WI38 (cell line): ENCODE results near the gene GMPR2.
"Not testable (repeated sequence)": the region's sequence is repeated elsewhere in the genome, so short reads cannot be mapped to it uniquely, and the experiment has no call there.

ENCODE experiments used
- H3K4me3 ChIP-seq: 2 replicates; pipeline ENCODE4 v1.5.1; 2011; ENCODE audit warnings: low read depth, mild to moderate bottlenecking, control low read depth, low read length
- TF ChIP-seq, protein P1 (sequence below): IDR thresholded peaks from 2 replicates; pipeline ENCODE4 v1.5.1; 2012; ENCODE audit warnings: low read depth, mild to moderate bottlenecking, control low read depth, low read length

Gene GMPR2

DNA sequence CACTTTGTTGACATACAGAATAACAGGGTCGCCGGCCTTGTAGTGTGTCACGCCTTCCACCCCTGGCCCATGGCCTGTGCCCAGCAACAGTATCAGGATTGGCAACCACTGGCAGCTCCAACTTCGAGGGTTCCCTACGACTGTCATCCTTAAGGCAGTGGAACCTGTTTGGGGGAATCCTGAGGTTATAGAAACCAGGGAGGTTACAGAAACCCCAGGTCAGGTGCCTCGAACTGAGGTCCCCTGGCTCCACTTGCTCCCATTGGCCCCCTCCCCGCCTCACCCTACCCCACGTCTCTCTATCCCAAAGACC is 37.9 kb upstream of the GMPR2 start:
- TF ChIP-seq, protein P1, sequence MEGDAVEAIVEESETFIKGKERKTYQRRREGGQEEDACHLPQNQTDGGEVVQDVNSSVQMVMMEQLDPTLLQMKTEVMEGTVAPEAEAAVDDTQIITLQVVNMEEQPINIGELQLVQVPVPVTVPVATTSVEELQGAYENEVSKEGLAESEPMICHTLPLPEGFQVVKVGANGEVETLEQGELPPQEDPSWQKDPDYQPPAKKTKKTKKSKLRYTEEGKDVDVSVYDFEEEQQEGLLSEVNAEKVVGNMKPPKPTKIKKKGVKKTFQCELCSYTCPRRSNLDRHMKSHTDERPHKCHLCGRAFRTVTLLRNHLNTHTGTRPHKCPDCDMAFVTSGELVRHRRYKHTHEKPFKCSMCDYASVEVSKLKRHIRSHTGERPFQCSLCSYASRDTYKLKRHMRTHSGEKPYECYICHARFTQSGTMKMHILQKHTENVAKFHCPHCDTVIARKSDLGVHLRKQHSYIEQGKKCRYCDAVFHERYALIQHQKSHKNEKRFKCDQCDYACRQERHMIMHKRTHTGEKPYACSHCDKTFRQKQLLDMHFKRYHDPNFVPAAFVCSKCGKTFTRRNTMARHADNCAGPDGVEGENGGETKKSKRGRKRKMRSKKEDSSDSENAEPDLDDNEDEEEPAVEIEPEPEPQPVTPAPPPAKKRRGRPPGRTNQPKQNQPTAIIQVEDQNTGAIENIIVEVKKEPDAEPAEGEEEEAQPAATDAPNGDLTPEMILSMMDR: no peak

DNA sequence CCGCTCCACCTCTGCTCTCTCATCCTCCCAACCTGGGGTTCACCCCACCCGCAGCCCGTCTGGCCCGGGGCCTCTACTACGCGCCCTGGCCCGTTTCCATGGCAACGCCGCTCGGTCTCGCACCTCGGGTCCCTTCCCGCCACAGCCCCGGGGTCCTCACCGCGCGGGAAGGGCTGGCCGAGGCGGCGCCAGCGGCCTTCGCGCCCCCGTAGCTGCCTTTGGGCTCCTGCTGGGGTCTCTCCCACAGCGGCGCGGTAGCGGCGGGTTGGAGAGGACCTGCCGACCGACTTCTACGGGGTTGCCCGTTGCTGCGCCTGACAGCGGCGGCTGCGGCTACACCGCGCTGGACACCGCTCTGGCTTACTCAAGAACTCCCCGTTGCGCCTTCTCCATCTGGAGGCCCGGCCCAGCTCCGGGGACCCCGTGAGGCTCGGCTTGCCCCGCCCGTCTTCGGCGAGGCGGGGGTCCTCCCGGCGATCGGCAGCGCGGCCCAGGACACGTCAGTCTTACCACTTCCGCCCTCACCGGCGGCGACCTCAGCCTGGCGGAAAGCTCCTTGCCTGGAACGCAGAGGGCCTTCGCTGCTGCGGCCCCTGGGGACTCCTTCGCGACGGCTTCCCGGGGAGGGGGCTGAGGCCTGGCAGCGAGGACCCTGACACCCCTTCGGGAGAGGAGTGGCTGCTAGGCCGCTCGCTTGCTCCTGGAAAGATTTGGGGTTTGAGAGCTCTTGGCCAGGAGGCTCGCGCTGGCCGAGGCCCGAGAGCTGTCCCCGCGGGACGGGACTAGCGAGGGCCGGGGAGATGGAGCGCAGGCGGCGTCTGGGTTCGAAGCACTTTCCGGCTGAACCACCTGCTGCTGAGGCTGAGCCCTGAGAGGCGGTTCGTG is 37.3 kb upstream of the GMPR2 start, which contains the start of gene TM9SF1:
TM9SF1 (minus strand) TSS at position 256 of the 885 bp plus-strand sequence. CDS start 422 bp downstream, outside the sequence.
- H3K4me3 ChIP-seq: peak within 1 kb of the TSS; percentile 89
- TF ChIP-seq, protein P1: no peak

More for the DNA sequence above, 37.9 kb upstream of the GMPR2 start:
- peak overlapping the region; percentile 89 for H3K4me3 ChIP-seq

DNA sequence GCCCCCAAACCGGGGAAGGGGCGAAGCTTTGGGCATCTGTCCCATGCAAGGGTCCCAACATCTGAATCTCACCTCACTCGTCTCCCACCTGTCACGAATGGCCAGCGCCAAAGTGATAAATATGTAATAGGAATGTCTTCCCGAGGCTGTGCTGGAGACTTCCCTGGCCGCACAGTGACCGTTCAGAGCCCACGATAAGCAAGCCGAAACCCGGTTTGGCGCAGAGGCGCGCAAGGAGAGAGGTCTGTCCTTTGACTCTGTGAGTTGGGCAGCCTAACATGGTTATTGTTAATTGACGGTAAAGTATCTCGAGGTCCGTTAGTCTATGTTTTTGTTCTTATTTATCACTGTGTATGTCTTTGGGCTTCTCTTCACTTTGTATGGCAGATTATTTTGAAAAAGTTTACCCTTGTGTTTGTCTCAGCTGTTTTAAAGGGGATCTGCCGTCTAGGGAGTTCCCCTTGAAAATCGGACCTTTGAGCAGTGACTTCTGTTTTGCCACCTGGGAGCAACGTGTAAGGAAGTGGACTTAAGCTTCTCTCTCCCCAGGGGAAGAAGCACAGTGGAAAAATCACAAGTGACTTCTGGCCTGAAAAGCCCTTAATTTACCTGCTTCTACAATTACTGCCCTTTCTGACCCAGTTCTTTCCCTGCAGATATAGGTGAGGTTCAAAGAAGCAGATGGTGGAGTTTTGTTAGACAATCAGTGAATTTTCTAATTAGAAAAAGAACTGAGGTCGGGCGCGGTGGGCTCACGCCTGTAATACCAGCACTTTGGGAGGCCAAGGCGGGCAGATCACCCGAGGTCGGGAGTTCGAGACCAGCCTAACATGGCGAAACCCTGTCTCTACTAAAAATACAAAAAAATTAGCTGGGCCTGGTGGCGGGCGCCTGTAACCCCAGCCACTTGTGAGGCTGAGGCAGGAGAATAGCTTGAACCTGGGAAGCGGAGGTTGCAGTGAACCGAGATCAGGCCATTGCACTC is 36.4 kb upstream of the GMPR2 start:
- TF ChIP-seq, protein P1: no peak
- peak overlapping the region; percentile 89 for H3K4me3 ChIP-seq

DNA sequence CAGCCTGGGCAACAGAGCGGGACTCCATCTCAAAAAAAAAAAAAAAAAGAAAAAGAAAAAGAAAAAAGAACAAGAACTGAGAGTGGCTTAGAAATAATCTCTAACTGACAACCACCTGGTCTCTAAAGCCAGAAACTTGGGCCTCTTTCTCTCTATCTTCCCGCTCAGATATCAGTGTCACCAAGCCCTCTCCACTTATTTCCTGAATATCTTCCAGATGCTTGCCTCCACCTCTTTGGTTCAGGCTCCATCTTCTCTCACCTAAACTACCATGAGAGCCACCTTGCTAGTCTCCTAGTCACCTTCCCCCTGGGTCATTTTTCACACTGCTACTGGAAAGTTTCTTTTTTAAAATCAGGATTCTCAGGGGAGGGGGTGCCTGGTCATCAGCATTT is 35.7 kb upstream of the GMPR2 start:
- TF ChIP-seq, protein P1: no peak
- H3K4me3 ChIP-seq: no peak overlapping the region

DNA sequence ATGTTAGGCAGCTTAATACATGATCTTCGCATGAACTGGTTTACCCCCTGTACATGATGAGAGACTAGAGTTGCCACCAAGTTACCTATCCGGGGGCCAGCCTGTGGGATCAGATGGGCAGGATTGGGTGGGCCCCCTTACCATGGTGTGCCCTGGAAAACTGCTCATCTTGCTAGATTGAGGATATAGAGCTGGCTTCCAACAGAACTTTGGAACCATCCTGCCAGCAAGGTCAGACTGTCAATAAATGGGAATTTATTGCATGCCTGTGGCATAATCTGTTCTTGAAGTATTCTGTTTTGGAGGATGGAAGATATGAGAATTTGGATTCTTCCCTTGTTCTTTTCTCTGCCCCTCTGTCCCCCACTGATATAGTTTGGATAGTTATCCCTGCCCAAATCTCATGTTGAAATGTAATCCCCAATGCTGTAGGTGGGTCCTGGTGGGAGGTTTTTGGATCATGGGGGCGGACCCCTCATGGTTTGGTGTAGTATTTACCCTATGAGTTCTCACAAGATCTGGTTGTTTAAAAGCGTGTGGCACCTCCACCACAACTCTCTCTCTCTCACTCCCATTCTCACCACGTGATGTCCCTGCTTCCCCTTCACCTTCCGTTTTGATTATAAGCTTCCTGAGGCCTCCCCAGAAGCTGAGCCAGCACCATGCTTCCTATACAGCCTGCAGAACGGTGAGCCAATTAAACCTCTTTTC is 33.8 kb upstream of the GMPR2 start:
- TF ChIP-seq, protein P1: no peak
- H3K4me3 ChIP-seq: no peak overlapping the region

DNA sequence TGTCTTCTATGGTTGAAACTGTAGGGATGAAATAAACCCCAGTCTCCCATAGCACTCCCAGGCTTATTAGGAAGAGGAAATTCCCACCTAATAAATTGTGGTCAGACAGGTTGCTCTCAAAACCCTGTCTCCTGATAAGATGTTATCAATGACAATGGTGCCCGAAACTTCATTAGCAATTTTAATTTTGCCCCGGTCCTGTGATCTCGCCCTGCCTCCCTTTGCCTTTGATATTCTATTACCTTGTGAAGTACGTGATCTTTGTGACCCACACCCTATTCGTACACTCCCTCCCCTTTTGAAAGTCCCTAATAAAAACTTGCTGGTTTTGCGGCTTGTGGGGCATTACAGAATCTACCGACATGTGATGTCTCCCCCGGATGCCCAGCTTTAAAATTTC is 30.2 kb upstream of the GMPR2 start:
- H3K4me3 ChIP-seq: not testable (repeated sequence)

DNA sequence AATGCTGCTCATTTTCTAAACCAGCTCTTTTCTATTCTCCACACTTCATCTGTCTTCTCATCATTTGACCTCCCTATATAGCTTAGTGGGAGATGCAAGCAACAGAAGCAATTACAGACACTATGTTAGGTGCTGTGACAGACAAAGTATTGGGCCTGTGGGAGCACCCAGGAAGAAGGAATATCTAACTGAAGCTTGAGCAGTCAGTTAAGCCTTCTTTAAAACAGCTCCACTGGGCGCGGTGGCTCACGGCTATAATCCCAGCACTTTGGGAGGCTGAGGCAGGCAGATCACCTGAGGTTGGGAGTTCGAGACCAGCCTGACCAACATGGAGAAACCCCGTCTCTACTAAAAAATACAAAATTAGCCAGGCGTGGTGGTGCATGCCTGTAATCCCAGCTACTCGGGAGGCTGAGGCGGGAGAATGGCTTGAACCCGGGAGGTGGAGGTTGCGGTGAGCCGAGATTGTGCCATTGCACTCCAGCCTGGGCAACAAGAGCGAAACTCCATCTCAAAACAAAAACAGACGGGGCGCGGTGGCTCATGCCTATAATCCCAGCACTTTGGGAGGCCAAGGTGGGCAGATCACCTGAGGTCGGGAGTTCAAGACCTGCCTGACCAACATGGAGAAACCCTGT is 29.4 kb upstream of the GMPR2 start:
- H3K4me3 ChIP-seq: not testable (repeated sequence)
